ENCODE data around the gene TPRG1L.
"Not testable (repeated sequence)": the region's sequence is repeated elsewhere in the genome, so short reads cannot be mapped to it uniquely, and the experiment has no call there.

The TPRG1L gene

GRCh38 chr1:3578906-3579305 is 45.9 kb upstream of the TPRG1L start:
- no peaks in the 10 kb centered on the region for H3K36me3 ChIP-seq
- TF ChIP-seq CTCF (IDR thresholded peaks at IDR 0.05; ENCODE audit: low read depth, low read length) = no peak
- H3K4me3 ChIP-seq (ENCODE audit: low read depth, low read length) = no peak overlapping the region
- no peaks in the 10 kb centered on the region for H3K27me3 ChIP-seq
- no peaks in the 10 kb centered on the region for H3K9me3 ChIP-seq
- DNase-seq = no peak
- H3K4me1 ChIP-seq = peaks cover 5% of the 10 kb centered on the region

- no peak for DNase-seq
- Histone ChIP-seq H3K9me3 (no peaks in the 10 kb centered on the region), H3K4me3 (ENCODE audit: low read depth, low read length) (no peak overlapping the region), H3K36me3 (no peaks in the 10 kb centered on the region), H3K4me1 (peaks cover 3% of the 10 kb centered on the region; the same call in 1 of the 2 replicates), H3K27me3 (no peaks in the 10 kb centered on the region)
- no peak for TF ChIP-seq CTCF (IDR thresholded peaks at IDR 0.05; ENCODE audit: low read depth, low read length)
Measured at GRCh38 chr1:3579626-3580025, 45.2 kb upstream of the TPRG1L start.

- no peak for DNase-seq
- Histone ChIP-seq H3K27me3 (no peaks in the 10 kb centered on the region), H3K9me3 (no peaks in the 10 kb centered on the region), H3K4me3 (ENCODE audit: low read depth, low read length) (no peak overlapping the region), H3K4me1 (peaks cover 3% of the 10 kb centered on the region; the same call in 1 of the 2 replicates), H3K36me3 (no peaks in the 10 kb centered on the region)
- TF ChIP-seq CTCF (IDR thresholded peaks at IDR 0.05; ENCODE audit: low read depth, low read length) = no peak
Measured at GRCh38 chr1:3580231-3580630, 44.6 kb upstream of the TPRG1L start.

- no peaks in the 10 kb centered on the region for H3K9me3 ChIP-seq
- H3K4me3 ChIP-seq (ENCODE audit: low read depth, low read length) = no peak overlapping the region
- H3K36me3 ChIP-seq = no peaks in the 10 kb centered on the region
- TF ChIP-seq CTCF (IDR thresholded peaks at IDR 0.05; ENCODE audit: low read depth, low read length) = no peak
- H3K4me1 ChIP-seq = peaks cover 3% of the 10 kb centered on the region; the same call in 1 of the 2 replicates
- no peak for DNase-seq
- H3K27me3 ChIP-seq = no peaks in the 10 kb centered on the region
Measured at GRCh38 chr1:3581296-3582036, 43.3 kb upstream of the TPRG1L start.

GRCh38 chr1:3583751-3584150 is 41.1 kb upstream of the TPRG1L start:
- H3K4me1 ChIP-seq; DNase-seq; H3K4me3 ChIP-seq (ENCODE audit: low read depth, low read length); H3K36me3 ChIP-seq; H3K27me3 ChIP-seq; H3K9me3 ChIP-seq: not testable (repeated sequence)

- Histone ChIP-seq H3K9me3 (no peaks in the 10 kb centered on the region), H3K36me3 (no peaks in the 10 kb centered on the region), H3K4me3 (ENCODE audit: low read depth, low read length) (no peak overlapping the region), H3K27me3 (no peaks in the 10 kb centered on the region), H3K4me1 (no peaks in the 10 kb centered on the region; the same call in 1 of the 2 replicates)
- no peak for DNase-seq
- no peak for TF ChIP-seq CTCF (IDR thresholded peaks at IDR 0.05; ENCODE audit: low read depth, low read length)
Measured at GRCh38 chr1:3584915-3585314, 39.9 kb upstream of the TPRG1L start.

- DNase-seq = not testable (repeated sequence)
Measured at GRCh38 chr1:3585353-3585868, 39.4 kb upstream of the TPRG1L start.

More at GRCh38 chr1:3585353-3585868, 39.4 kb upstream of the TPRG1L start:
- not testable (repeated sequence) for H3K4me3 ChIP-seq (ENCODE audit: low read depth, low read length); H3K36me3 ChIP-seq; H3K27me3 ChIP-seq; H3K9me3 ChIP-seq; H3K4me1 ChIP-seq
